ENCODE measurements around the gene GPD1.
"Not testable (repeated sequence)": the region's sequence is repeated elsewhere in the genome, so short reads cannot be mapped to it uniquely, and the experiment has no call there.

GPD1 gene

DNA sequence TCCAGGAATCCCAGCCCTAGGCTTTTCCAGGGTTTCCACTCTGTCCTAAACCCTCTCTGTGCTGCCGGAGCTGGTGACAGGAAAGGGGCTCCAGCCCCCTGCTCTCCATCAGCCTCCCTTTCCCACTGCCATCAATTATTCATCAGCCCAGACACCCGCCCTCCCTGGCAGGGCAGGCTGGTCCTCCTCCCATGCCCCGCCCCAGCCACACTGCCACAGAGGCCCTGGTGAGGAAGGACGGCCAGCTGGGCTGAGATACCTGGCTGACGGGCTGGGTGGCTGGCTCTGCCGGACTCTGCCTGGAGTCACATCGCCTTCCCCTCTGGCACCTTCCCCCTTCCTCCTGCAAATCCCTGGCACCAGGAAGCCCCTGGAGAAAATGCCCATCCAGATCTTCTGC is 30.6 kb upstream of the GPD1 start:
- in situ Hi-C loops (cut with MboI; ENCODE audit: low sequenced_read_pairs), result no loop called here

DNA sequence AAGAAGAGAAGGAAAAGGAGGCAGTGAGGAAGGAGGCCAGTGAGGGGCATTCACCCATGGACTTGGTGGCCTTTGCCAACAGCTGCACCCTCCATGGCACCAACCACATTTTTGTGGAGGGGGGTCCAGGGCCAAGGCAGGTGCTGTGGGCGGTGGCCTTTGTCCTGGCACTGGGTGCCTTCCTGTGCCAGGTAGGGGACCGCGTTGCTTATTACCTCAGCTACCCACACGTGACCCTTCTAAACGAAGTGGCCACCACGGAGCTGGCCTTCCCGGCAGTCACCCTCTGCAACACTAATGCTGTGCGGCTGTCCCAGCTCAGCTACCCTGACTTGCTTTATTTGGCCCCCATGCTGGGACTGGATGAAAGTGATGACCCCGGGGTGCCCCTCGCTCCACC is 30.1 kb upstream of the GPD1 start:
- in situ Hi-C loops (cut with MboI; ENCODE audit: low sequenced_read_pairs), result no loop called here

DNA sequence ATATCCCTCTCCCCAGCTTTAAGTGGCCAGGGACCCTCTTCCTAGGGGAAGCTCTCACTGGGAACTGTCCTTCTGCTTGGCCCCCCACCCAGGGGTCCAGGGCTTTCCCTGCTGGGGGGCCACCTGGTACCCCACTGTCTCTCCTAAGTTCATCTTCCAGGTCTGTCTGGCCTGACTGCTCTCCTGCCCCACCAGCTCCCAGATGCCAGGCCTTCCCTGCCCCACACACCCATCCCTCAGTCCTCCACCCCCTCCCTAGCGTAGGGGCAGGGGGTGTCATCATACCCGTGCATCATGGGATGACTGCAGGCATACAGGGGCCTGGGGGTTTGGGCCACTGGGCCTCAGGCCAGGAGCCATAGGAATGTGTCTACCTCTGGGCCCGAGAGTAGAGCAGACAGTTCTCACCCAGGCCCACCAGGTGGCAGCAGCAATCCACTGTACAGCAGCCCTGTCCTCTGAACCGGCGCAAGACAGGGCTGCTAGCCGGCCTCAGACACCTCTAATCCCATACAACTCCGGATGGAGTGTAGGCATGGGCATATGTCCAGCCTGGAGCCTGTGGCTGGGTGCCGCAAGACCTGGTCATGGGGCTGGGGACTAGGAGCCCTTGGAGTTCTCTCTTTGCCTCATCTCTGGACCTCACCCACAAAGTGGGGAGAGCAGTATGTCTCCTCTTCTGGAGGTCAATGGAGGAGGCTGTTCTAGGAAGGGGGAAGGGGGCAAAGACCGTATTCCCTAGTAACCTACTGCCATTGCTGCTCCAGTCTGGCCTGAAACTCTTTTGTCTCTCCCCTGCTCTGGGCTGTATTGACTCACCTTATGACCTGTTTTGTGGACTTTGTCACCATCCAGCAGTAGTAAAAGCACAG is 28.6 kb upstream of the GPD1 start:
- in situ Hi-C loops (cut with MboI; ENCODE audit: low sequenced_read_pairs), result no loop called here

- in situ Hi-C loops (cut with MboI; ENCODE audit: low sequenced_read_pairs), result no loop called here
Measured at GRCh38 chr12:50075808-50076170, 28.0 kb upstream of the GPD1 start.

DNA sequence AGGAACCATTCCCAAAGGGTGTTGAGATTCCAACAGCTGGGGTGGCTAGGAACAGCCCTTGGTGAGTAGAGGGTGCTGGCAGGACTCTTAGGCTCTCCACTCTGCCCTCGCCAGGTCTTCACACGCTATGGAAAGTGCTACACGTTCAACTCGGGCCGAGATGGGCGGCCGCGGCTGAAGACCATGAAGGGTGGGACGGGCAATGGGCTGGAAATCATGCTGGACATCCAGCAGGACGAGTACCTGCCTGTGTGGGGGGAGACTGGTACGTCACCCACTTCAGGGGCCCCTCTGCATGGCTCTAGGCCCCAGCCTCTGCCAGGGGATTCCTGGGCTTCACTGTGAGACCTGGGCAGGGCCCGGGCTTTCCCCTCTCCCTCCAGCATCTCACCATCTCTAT is 26.7 kb upstream of the GPD1 start:
- in situ Hi-C loops (cut with MboI; ENCODE audit: low sequenced_read_pairs), result no loop called here

- in situ Hi-C loops (cut with MboI; ENCODE audit: low sequenced_read_pairs), result no loop called here
Measured at GRCh38 chr12:50078281-50078680, 25.5 kb upstream of the GPD1 start.

DNA sequence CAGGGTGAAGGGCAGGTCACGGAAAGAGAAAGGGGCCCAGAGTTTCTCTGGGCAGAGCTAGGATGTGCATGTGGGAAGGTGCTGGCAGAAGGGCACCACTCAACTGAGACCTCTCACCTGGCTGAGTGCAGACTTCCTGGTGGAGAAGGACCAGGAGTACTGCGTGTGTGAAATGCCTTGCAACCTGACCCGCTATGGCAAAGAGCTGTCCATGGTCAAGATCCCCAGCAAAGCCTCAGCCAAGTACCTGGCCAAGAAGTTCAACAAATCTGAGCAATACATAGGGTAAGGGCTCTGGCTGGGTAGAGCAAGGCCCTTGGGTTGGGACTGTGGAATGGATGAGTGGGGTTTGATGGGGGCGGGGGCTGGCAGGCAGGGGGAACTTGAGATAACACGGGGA is 24.0 kb upstream of the GPD1 start:
- in situ Hi-C loops (cut with MboI; ENCODE audit: low sequenced_read_pairs), result no loop called here

DNA sequence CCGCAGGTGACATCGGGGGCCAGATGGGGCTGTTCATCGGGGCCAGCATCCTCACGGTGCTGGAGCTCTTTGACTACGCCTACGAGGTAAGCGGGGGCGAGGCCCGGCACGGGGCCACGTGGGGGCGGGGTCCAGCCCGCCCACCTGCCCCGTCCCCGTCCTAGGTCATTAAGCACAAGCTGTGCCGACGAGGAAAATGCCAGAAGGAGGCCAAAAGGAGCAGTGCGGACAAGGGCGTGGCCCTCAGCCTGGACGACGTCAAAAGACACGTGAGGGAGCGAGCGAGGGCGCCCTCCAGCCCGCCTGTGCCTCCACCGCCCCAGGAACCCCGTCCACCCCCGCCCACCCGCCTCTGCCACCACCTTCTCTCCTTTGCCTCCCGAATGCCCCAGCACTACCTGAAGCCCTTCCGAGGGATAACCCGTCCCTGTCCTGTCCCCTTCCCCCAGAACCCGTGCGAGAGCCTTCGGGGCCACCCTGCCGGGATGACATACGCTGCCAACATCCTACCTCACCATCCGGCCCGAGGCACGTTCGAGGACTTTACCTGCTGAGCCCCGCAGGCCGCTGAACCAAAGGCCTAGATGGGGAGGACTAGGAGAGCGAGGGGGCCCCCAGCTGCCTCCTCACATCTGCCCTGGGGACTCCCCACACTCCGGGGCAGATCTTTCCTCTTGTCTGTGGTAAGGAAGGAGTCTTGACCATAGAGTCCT is 22.6 kb upstream of the GPD1 start:
- in situ Hi-C loops (cut with MboI; ENCODE audit: low sequenced_read_pairs), result no loop called here

GRCh38 chr12:50082644-50083043 is 21.2 kb upstream of the GPD1 start:
- in situ Hi-C loops (cut with MboI; ENCODE audit: low sequenced_read_pairs), result no loop called here

DNA sequence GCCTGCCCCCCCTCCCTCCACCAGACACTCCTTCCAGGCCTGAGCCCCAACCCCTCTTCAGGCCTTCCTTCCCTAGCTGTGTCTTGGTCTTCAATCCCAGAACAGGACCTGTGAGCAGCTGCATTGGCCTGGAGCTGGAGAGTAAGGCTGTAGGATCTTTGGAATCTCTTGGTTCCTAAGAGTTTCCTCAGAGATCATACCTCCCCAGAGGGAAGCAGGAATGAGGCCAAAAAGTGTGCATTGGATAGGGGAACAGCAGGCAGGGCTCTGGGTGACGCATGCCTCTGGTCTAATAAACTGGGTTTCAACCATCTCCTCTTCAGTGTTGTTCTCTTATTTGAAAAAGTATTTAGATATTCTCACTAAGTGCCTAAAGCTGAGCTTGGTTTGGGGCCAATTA is 20.5 kb upstream of the GPD1 start:
- in situ Hi-C loops (cut with MboI; ENCODE audit: low sequenced_read_pairs), result no loop called here

DNA sequence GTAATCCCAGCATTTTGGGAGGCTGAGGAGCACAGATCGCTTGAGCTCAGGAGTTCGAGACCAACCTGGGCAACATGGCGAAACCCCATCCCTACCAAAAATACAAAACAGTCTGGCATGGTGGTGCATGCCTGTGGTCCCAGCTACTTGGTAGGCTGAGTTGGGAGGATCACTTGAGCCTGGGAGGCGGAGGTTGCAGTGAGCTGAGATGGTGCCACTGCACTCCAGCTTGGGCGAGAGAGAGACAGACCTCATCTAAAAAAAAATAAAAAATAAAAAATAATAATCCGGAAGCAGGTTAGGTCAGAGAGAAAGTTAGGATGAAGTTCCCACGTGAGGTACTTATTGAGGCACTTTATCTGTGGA is 19.4 kb upstream of the GPD1 start:
- in situ Hi-C loops (cut with MboI; ENCODE audit: low sequenced_read_pairs), result not testable (repeated sequence)

DNA sequence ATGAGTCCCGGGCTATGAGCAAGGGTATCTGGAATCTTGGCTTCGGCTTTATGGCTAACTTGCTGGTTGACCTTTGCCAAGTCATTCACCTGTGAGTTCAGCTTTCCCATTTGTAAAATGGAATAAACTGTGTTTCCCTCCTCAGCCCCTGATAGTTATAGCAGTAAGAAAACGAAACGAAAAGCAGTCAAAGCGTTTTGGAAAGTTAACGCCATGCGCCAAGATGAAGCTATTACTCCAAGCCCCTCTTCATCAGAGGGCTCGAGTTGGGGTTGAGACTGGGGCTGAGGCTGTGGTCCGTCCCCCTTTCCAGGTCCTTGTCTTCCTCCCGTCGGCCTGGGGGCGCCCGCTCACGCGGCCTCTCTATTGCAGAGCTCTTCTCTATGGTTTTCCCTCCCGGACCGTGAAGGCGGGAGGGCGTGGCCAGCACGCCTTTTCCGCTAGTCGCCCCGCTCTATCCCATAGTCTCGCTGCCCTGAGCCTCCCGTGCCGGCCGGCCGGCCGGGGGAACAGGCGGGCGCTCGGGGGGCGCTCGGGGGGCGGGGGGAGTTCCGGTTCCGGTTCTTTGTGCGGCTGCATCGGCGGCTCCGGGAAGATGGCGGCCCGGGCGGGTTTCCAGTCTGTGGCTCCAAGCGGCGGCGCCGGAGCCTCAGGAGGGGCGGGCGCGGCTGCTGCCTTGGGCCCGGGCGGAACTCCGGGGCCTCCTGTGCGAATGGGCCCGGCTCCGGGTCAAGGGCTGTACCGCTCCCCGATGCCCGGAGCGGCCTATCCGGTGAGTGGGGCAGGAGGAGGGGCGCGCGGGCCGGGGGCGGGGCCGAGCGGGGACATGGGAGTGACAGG is 18.8 kb upstream of the GPD1 start, which contains the start of gene SMARCD1:
Gene SMARCD1 (plus strand): TSS at position 568 of the 840 bp plus-strand sequence. CDS start 28 bp downstream, at position 596.
- in situ Hi-C loops (cut with MboI; ENCODE audit: low sequenced_read_pairs), result no loop called here

GRCh38 chr12:50085615-50086072 is 18.2 kb upstream of the GPD1 start:
- in situ Hi-C loops (cut with MboI; ENCODE audit: low sequenced_read_pairs), result no loop called here

GRCh38 chr12:50086148-50086547 is 17.7 kb upstream of the GPD1 start:
- in situ Hi-C loops (cut with MboI; ENCODE audit: low sequenced_read_pairs), result no loop called here

- in situ Hi-C loops (cut with MboI; ENCODE audit: low sequenced_read_pairs), result no loop called here
Measured at GRCh38 chr12:50087151-50087550, 16.7 kb upstream of the GPD1 start.

DNA sequence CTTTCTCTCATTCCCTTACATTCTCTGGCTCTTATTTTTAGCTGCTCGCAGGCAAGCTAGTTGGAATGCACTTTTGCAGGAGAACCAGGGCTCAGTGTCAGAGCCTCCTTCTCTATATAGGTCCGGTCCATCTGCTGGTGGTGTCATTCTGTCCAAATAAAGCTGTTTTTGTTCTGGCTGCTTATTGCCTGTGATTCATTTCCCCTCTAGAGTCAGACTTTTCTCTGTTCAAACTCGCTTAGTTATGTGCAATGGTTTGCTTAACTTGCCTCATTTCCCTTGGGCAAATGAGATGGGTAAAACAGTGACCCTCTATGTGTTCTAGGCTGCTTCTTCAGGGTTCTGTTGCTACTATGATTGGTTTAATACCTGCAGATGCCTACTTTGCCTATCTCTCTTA is 15.8 kb upstream of the GPD1 start:
- in situ Hi-C loops (cut with MboI; ENCODE audit: low sequenced_read_pairs), result no loop called here

- in situ Hi-C loops (cut with MboI; ENCODE audit: low sequenced_read_pairs), result no loop called here
Measured at GRCh38 chr12:50088577-50089335, 15.1 kb upstream of the GPD1 start.

GRCh38 chr12:50089730-50090129 is 14.1 kb upstream of the GPD1 start:
- in situ Hi-C loops (cut with MboI; ENCODE audit: low sequenced_read_pairs), result no loop called here

- in situ Hi-C loops (cut with MboI; ENCODE audit: low sequenced_read_pairs), result no loop called here
Measured at GRCh38 chr12:50090391-50090790, 13.4 kb upstream of the GPD1 start.

GRCh38 chr12:50097952-50098351 is 5.9 kb upstream of the GPD1 start:
- in situ Hi-C loops (cut with MboI; ENCODE audit: low sequenced_read_pairs), result no loop called here
